ENCODE data around the gene POLR1G. TPM values are rescaled to one million over a fixed set of nuclear protein-coding genes. Genes with fewer than 3 reads are reported as not detected.

POLR1G gene
- total RNA-seq, 4 donors from 2014 or later = 1.7 to 10.7 (median 5.8) TPM

DNA sequence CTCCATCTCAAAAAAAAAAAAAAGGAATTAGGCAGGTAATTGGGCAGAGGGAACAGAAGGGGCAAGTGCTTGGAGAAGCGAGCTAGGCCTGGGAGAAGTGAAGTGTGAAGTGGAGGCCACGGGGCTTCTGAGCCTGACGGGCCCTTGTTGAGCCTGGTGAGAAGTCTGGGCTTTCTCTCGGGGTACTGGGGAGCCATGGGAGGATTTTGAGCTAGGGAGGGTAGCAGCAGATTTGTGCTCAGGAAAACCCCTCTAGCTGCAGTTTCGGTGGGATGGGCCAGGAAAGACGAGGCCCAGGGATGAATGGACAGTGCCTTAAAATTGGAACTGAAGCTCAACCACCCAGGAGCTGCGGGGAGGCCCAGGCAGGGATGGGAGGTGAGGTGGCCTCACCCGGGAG, 8.0 kb downstream of the POLR1G start:
- H3K27me3 ChIP-seq = no peaks in the 10 kb centered on the region
- peaks cover 0 to 4% (median 0%) of the 10 kb centered on the region in 3 donors for H3K4me1 ChIP-seq
- no peak for TF ChIP-seq EP300 (IDR thresholded peaks at IDR 0.05)
- no peak for TF ChIP-seq POLR2AphosphoS5 (IDR thresholded peaks at IDR 0.05)
- no peak for TF ChIP-seq CTCF (IDR thresholded peaks at IDR 0.05)
- no peak for TF ChIP-seq POLR2A (IDR thresholded peaks at IDR 0.05)
- H3K4me3 ChIP-seq = no peak overlapping the region
- H3K27ac ChIP-seq = no peak overlapping the region
- ATAC-seq = no peak
- H3K36me3 ChIP-seq = peaks cover 0 to 84% of the 10 kb centered on the region in 2 donors
- WGBS, 2 donors (ENCODE audit: low coverage in 1 of 2) = 92 to 96% methylated on average over 5 to 6 of the region's 8 CpGs
- no peaks in the 10 kb centered on the region for H3K9me3 ChIP-seq

DNA sequence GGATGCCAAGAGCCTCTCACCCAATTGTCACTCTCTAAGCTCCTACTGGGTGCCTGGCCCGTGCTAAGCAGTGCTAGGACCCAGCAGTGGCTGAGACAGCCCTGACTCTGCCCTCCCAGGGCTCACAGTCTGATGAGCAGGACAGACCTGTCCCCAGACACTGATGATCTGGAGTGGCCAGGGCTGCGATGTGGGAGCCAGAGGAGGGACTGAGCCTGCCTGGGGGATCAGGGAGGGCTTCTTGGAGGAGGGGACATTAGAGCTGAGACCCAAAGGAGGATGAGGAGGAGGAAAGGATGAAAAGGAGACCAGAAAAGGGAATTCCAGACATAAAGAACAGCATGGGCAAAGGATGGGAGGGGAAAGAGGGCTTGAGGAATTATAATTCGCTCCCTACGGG, 10.7 kb downstream of the POLR1G start:
- Histone ChIP-seq H3K4me3 (no peak overlapping the region), H3K36me3 (peaks cover 0 to 99% of the 10 kb centered on the region in 2 donors), H3K4me1 (peaks cover 0 to 9% (median 0%) of the 10 kb centered on the region in 3 donors), H3K27ac (no peak overlapping the region), H3K9me3 (no peaks in the 10 kb centered on the region), H3K27me3 (no peaks in the 10 kb centered on the region)
- no peak for ATAC-seq
- 0 to 90% methylated on average over 1 to 3 of the region's 4 CpGs for WGBS, 2 donors (ENCODE audit: low coverage in 1 of 2)
- TF ChIP-seq POLR2AphosphoS5 (IDR thresholded peaks at IDR 0.05) (no peak), POLR2A (IDR thresholded peaks at IDR 0.05) (no peak), CTCF (IDR thresholded peaks at IDR 0.05) (no peak), EP300 (IDR thresholded peaks at IDR 0.05) (no peak)

DNA sequence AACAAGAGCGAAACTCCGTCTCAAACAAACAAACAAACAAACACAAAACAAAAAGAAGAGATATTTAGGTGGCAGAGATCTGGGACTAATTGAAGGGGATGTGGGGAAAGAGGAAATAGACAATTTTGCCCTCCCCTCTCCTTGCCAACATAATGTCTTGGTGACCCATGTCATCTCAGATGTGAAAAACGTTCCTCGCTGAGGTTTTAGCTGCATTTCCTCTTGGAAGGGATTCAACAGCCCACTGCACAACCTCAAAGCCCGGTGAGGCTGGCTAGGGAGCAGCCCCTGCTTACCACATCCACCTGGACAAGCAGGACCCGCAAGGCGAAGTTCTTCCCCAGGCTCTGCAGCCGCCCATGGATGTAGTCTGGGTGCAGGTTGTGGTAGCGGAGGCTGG, 12.4 kb downstream of the POLR1G start:
- no peak overlapping the region for H3K4me3 ChIP-seq
- no peak overlapping the region for H3K27ac ChIP-seq
- no peaks in the 10 kb centered on the region for H3K9me3 ChIP-seq
- WGBS, 2 donors (ENCODE audit: low coverage in 1 of 2) = 62 to 85% methylated on average over 4 to 6 of the region's 9 CpGs
- no peak for ATAC-seq
- TF ChIP-seq POLR2A (IDR thresholded peaks at IDR 0.05) (no peak), CTCF (IDR thresholded peaks at IDR 0.05) (no peak), POLR2AphosphoS5 (IDR thresholded peaks at IDR 0.05) (no peak), EP300 (IDR thresholded peaks at IDR 0.05) (no peak)
- peaks cover 0 to 22% (median 4%) of the 10 kb centered on the region in 3 donors for H3K4me1 ChIP-seq
- H3K27me3 ChIP-seq = no peaks in the 10 kb centered on the region
- peaks cover 0 to 83% of the 10 kb centered on the region in 2 donors for H3K36me3 ChIP-seq

GRCh38 chr19:45419396-45419795, 13.0 kb downstream of the POLR1G start:
- Histone ChIP-seq H3K4me3 (no peak overlapping the region), H3K9me3 (no peaks in the 10 kb centered on the region), H3K4me1 (peaks cover 0 to 28% (median 9%) of the 10 kb centered on the region in 3 donors), H3K27ac (no peak overlapping the region), H3K27me3 (no peaks in the 10 kb centered on the region), H3K36me3 (peaks cover 0 to 77% of the 10 kb centered on the region in 2 donors)
- ATAC-seq = no peak
- TF ChIP-seq CTCF (IDR thresholded peaks at IDR 0.05) (no peak), POLR2AphosphoS5 (IDR thresholded peaks at IDR 0.05) (no peak), EP300 (IDR thresholded peaks at IDR 0.05) (no peak), POLR2A (IDR thresholded peaks at IDR 0.05) (no peak)
- no CpG with 5 or more reads among the region's 4 CpGs for WGBS, 2 donors (ENCODE audit: low coverage in 1 of 2)

DNA sequence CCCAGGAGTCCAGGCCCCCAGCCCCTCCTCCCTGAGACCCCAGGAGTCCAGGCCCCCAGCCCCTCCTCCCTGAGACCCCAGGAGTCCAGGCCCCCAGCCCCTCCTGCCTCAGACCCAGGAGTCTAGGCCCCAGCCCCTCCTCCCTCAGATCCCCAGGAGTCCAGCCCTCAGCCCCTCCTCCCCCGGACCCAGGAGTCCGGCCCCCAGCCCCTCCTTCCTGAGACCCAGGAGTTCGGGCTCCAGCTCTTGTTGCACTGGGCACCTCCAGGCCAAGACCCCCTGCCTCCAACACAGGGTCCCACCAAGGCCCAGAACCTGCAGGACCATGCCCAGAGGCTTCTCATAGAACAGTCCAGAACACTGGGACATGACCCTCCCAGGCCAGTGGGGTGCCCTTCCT, 13.5 kb downstream of the POLR1G start:
- Histone ChIP-seq H3K4me1 (peaks cover 0 to 33% (median 12%) of the 10 kb centered on the region in 3 donors), H3K9me3 (no peaks in the 10 kb centered on the region), H3K4me3 (no peak overlapping the region), H3K27me3 (no peaks in the 10 kb centered on the region), H3K27ac (no peak overlapping the region), H3K36me3 (peaks cover 0 to 72% of the 10 kb centered on the region in 2 donors)
- ATAC-seq = no peak
- TF ChIP-seq EP300 (IDR thresholded peaks at IDR 0.05) = no peak
- TF ChIP-seq POLR2A (IDR thresholded peaks at IDR 0.05) = no peak
- no peak for TF ChIP-seq POLR2AphosphoS5 (IDR thresholded peaks at IDR 0.05)
- WGBS, 2 donors (ENCODE audit: low coverage in 1 of 2) = no CpG with 5 or more reads among the region's 3 CpGs

All from gastroesophageal sphincter (tissue), 4 donors.